ENCODE results near the gene ABCA4. TPM values are rescaled to one million over a fixed set of nuclear protein-coding genes. Genes with fewer than 3 reads are reported as not detected.

Gene ABCA4
- total and polyA plus RNA-seq, 2 of the 8 experiments (the other 6 are each of a cell fraction or from before 2014, with no cell fraction given): 0.06 TPM; not detected in 1

- H2BK20ac ChIP-seq (ENCODE audit: low read length): no peak overlapping the region
- WGBS, 2 experiments (ENCODE audit: extremely low coverage in 1 of 2, insufficient coverage in 1 of 2, insufficient read length in 1 of 2, insufficient replicate concordance in 2 of 2, low coverage in 1 of 2, low lambda C conversion rate in 2 of 2, missing lambda C conversion rate in 1 of 2): 88% methylated on average over 3 of the region's 3 CpGs; no CpG with 5 or more reads in 1 of the 2 experiments
- H3K23me2 ChIP-seq (ENCODE audit: low read depth, low read length): no peaks in the 10 kb centered on the region
- no peak overlapping the region; a peak in 1 of 7 replicates for H3K9ac ChIP-seq (replicated peaks in 1 of 4; ENCODE audit: extremely low read depth in 1 of 4, low read depth in 3 of 4, low read length in 3 of 4)
- no peaks in the 10 kb centered on the region for H3K9me3 ChIP-seq (ENCODE audit: insufficient read depth in 2 of 2, low read depth in 1 of 2, low read length in 1 of 2)
- no peak overlapping the region for H2BK120ac ChIP-seq (replicated peaks; ENCODE audit: low read depth, low read length)
- ChIA-PET CTCF (ENCODE audit: partially characterized antibody) (interaction anchor here (0.8 to 5.3 kb wide), 5 partner anchors 8 to 351 kb away, joined by 3 to 46 read pairs (median 3); no protein-coding TSS in a partner anchor), POLR2A (ENCODE audit: partially characterized antibody) (no interaction called here)
- H4K5ac ChIP-seq (ENCODE audit: insufficient read length, low read depth, low read length): no peak overlapping the region
- H3K27ac ChIP-seq (ENCODE audit: low read depth, low read length): no peak overlapping the region
- no peak overlapping the region for H3K4me3 ChIP-seq (ENCODE audit: extremely low read depth in 1 of 4, insufficient read depth in 2 of 4, low read depth in 3 of 4, low read length in 4 of 4)
- no peak overlapping the region for H4K91ac ChIP-seq (replicated peaks; ENCODE audit: insufficient read length, low read length)
- H3K23ac ChIP-seq (ENCODE audit: insufficient read length): no peak overlapping the region
- no peaks in the 10 kb centered on the region for H4K20me1 ChIP-seq (replicated peaks in 1 of 2; ENCODE audit: control insufficient read depth in 1 of 2, insufficient read depth in 2 of 2, low read length in 2 of 2)
- H3K36me3 ChIP-seq (ENCODE audit: control insufficient read depth in 2 of 4, insufficient read depth in 4 of 4, low read length in 3 of 4): no peaks in the 10 kb centered on the region
- no peak overlapping the region for H4K8ac ChIP-seq (ENCODE audit: extremely low read depth, insufficient read depth, low read length)
- TF ChIP-seq HDAC6 (IDR thresholded peaks at IDR 0.05; ENCODE audit: low read depth, low read length): no peak
- TF ChIP-seq RFX5 (IDR thresholded peaks at IDR 0.05; ENCODE audit: borderline replicate concordance, low read depth, low read length): no peak
- no peak for TF ChIP-seq KDM4A (IDR thresholded peaks at IDR 0.05; ENCODE audit: low read depth, low read length, severe bottlenecking)
- TF ChIP-seq MAFK (IDR thresholded peaks at IDR 0.05; ENCODE audit: low read depth, low read length): no peak
- no peak for TF ChIP-seq KDM5A (IDR thresholded peaks at IDR 0.05; ENCODE audit: low read length)
- no peak for TF ChIP-seq HDAC2 (IDR thresholded peaks at IDR 0.05; ENCODE audit: borderline replicate concordance in 1 of 2, low read depth in 2 of 2, low read length in 2 of 2)
- TF ChIP-seq MAX (IDR thresholded peaks at IDR 0.05): no peak
- no peak for TF ChIP-seq SIN3A (conservative IDR thresholded peaks at IDR 0.05 in 1 of 2, IDR thresholded peaks at IDR 0.05 in 1 of 2; ENCODE audit: low read depth in 1 of 2, low read length in 2 of 2)
- no peak for TF ChIP-seq SIRT6 (IDR thresholded peaks at IDR 0.05; ENCODE audit: low read length)
- FAIRE-seq (no peak), DNase-seq (ENCODE audit: low read depth in 1 of 2, low spot score in 2 of 2) (no peak)
- no peaks in the 10 kb centered on the region for H3K27me3 ChIP-seq (replicated peaks in 1 of 4; ENCODE audit: control insufficient read depth in 3 of 4, extremely low read depth in 1 of 4, insufficient read depth in 3 of 4, low read length in 3 of 4)
- H3K4me1 ChIP-seq (replicated peaks in 1 of 4; ENCODE audit: control insufficient read depth in 3 of 4, insufficient read depth in 4 of 4, low read length in 3 of 4): peaks cover 0 to 3% (median 0%) of the 10 kb centered on the region in 4 experiments; a peak in 2 of 7 replicates
- H2BK15ac ChIP-seq (ENCODE audit: low read length): no peak overlapping the region
- no peak overlapping the region for H3K4me2 ChIP-seq (ENCODE audit: insufficient read depth in 1 of 2, low read depth in 2 of 2, low read length in 2 of 2)
- no peak overlapping the region for H3K14ac ChIP-seq (ENCODE audit: insufficient read length)
- H3K79me2 ChIP-seq (ENCODE audit: control insufficient read depth in 1 of 2, insufficient read depth in 2 of 2, low read length in 2 of 2): no peaks in the 10 kb centered on the region
- no peaks in the 10 kb centered on the region for H3K79me1 ChIP-seq (ENCODE audit: low read depth, low read length)
- H2AK5ac ChIP-seq (ENCODE audit: low read depth, low read length): no peak overlapping the region
- no peak overlapping the region for H3K4ac ChIP-seq (replicated peaks; ENCODE audit: insufficient read length, low read depth, low read length)
- no peak overlapping the region for H3K18ac ChIP-seq (ENCODE audit: extremely low read depth, low read length)
- no peak overlapping the region for H2AFZ ChIP-seq (ENCODE audit: low read length)
- no peak overlapping the region for H2BK12ac ChIP-seq (ENCODE audit: low read depth, low read length)
- no peak overlapping the region for H3K56ac ChIP-seq (replicated peaks; ENCODE audit: insufficient read length, low read depth, low read length)
- no peak overlapping the region for H2BK5ac ChIP-seq (ENCODE audit: low read depth, low read length)
Measured at GRCh38 chr1:93988634-93989350, 132.2 kb downstream of the ABCA4 start.
